ENCODE results near the gene PTGES. TPM values are rescaled to one million over a fixed set of nuclear protein-coding genes. Genes with fewer than 3 reads are reported as not detected.
"Not testable (repeated sequence)": the region's sequence is repeated elsewhere in the genome, so short reads cannot be mapped to it uniquely, and the experiment has no call there.

The PTGES gene
- total RNA-seq, 1 donor from 2014 or later, result 1.9 TPM

- DNase-seq, result no peak
- TF ChIP-seq, protein P1, sequence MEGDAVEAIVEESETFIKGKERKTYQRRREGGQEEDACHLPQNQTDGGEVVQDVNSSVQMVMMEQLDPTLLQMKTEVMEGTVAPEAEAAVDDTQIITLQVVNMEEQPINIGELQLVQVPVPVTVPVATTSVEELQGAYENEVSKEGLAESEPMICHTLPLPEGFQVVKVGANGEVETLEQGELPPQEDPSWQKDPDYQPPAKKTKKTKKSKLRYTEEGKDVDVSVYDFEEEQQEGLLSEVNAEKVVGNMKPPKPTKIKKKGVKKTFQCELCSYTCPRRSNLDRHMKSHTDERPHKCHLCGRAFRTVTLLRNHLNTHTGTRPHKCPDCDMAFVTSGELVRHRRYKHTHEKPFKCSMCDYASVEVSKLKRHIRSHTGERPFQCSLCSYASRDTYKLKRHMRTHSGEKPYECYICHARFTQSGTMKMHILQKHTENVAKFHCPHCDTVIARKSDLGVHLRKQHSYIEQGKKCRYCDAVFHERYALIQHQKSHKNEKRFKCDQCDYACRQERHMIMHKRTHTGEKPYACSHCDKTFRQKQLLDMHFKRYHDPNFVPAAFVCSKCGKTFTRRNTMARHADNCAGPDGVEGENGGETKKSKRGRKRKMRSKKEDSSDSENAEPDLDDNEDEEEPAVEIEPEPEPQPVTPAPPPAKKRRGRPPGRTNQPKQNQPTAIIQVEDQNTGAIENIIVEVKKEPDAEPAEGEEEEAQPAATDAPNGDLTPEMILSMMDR (IDR thresholded peaks at IDR 0.05; ENCODE audit: borderline replicate concordance), result no peak
- no peaks in the 10 kb centered on the region for H3K4me1 ChIP-seq
- H3K36me3 ChIP-seq, result no peaks in the 10 kb centered on the region
- intact Hi-C loops (cut with micrococcal nuclease), result no loop called here
- H3K4me3 ChIP-seq, result no peak overlapping the region
- H3K27ac ChIP-seq (replicated peaks), result no peak overlapping the region
- H3K27me3 ChIP-seq (ENCODE audit: low read depth), result no peaks in the 10 kb centered on the region
- H3K9me3 ChIP-seq (replicated peaks), result no peaks in the 10 kb centered on the region
Measured at GRCh38 chr9:129768486-129768885, 15.6 kb upstream of the PTGES start.

GRCh38 chr9:129765764-129766317, 13.0 kb upstream of the PTGES start:
- intact Hi-C loops (cut with micrococcal nuclease), result no loop called here
- Histone ChIP-seq H3K4me3 (no peak overlapping the region), H3K27me3 (ENCODE audit: low read depth) (no peaks in the 10 kb centered on the region), H3K4me1 (peaks cover 6% of the 10 kb centered on the region), H3K36me3 (no peaks in the 10 kb centered on the region), H3K9me3 (replicated peaks) (no peaks in the 10 kb centered on the region), H3K27ac (replicated peaks) (no peak overlapping the region)
- no peak for DNase-seq
- TF ChIP-seq, protein P1 (IDR thresholded peaks at IDR 0.05; ENCODE audit: borderline replicate concordance), result no peak

DNA sequence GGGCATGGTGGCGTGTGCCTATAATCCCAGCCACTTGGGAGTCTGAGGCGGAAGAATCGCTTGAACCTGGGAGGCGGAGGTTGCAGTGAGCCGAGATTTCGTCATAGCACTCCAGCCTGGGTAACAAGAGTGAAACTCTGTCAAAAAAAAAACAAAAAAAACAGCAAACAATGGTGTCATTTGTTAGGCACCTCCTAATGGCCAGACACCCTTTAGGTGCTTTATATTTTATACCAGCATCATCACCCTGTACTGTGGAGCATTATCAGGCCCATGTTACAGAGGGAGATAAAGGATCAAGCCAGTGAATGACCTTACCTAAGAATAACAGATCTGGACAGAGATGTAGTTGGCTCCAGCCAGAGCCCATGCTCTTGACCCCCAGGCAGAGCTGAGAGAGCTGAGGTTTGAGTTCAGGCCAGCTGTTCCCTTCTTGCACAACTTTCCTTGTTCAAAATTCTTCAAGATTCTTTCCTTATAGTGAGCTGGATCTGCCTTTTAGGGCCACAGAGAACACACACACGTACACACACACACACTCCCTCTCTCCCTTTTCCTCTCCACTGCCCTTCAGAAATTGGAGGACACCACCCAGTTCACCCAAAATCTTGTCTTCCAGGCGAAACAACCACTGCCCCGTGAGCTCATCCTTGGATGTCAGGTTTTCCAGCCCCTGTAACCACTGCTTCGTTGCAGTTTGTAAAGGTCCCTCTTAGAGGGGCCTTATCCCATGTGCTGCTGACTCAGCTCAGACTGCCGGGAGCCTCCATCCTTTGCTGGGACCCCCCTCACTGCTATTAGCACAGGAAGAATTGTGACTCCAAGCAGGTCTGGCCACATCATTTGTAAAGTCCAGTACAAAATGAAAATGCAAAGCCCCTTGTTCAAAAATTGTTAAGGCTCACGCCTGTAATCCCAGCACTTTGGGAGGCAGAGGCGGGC, 10.4 kb upstream of the PTGES start:
- H3K36me3 ChIP-seq, result no peaks in the 10 kb centered on the region
- no peak overlapping the region for H3K4me3 ChIP-seq
- peak overlapping the region; percentile 80 for H3K27ac ChIP-seq (replicated peaks)
- TF ChIP-seq, protein P1 (IDR thresholded peaks at IDR 0.05; ENCODE audit: borderline replicate concordance), result no peak
- intact Hi-C loops (cut with micrococcal nuclease), result no loop called here
- no peaks in the 10 kb centered on the region for H3K9me3 ChIP-seq (replicated peaks)
- H3K27me3 ChIP-seq (ENCODE audit: low read depth), result no peaks in the 10 kb centered on the region
- peaks cover 18% of the 10 kb centered on the region for H3K4me1 ChIP-seq
- DNase-seq, result peak; percentile 28

DNA sequence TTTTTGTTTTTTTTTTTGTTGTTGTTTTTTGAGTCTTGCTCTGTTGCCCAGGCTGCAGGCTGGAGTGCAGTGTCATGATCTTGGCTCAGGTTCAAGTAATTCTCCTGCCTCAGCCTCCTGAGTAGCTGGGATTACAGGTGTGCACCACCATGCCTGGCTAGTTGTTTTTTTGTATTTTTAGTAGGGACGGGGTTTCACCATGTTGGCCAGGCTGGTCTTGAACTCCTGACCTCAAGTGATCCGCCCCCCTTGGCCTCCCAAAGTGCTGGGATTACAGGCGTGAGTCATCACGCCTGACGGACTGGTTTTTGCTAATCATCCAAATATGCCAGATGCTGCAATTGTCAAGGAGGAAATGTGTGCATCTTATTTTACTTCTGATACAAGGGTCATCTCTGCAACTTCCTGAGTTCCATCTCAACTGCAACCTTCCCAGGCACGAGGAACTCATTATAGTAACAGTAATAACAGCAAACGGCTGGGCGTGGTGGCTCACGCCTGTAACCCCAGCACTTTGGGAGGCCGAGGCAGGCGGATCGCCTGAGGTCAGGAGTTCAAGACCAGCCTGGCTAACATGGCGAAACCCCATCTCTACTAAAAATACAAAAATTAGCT, 9.6 kb upstream of the PTGES start:
- H3K9me3 ChIP-seq (replicated peaks); intact Hi-C loops (cut with micrococcal nuclease): not testable (repeated sequence)
- DNase-seq, result peak; percentile 19

DNA sequence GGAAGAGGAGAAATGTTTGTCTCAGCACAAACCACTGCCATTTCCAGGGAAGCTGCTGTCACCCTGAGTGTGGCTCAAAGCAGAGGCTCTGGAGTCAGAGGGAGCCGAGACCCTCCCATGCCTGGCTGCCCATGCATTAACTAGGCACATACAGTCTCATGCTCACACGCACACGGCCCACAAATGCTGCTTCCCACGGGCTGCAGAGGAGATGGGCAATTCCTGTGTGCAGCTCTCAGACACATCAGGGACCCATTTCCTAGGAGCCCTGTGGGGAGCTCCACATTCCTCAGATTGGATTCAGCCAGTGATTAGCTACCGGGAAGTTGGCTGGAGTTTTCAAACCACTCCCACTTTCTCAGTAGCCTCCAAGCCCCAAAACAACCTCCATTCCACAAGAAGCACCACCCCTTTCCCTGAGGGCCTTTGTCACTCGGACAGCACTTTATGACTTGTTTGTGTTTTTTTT, 9.1 kb upstream of the PTGES start:
- no peak for DNase-seq
- Histone ChIP-seq H3K27ac (replicated peaks) (peak overlapping the region; percentile 80), H3K4me3 (no peak overlapping the region), H3K9me3 (replicated peaks) (no peaks in the 10 kb centered on the region), H3K36me3 (no peaks in the 10 kb centered on the region), H3K27me3 (ENCODE audit: low read depth) (no peaks in the 10 kb centered on the region), H3K4me1 (peaks cover 18% of the 10 kb centered on the region)
- TF ChIP-seq, protein P1 (IDR thresholded peaks at IDR 0.05; ENCODE audit: borderline replicate concordance), result no peak
- intact Hi-C loops (cut with micrococcal nuclease), result no loop called here

More for the DNA sequence above, 9.6 kb upstream of the PTGES start:
- peaks cover 18% of the 10 kb centered on the region for H3K4me1 ChIP-seq
- not testable (repeated sequence) for H3K36me3 ChIP-seq; H3K27me3 ChIP-seq (ENCODE audit: low read depth); H3K4me3 ChIP-seq
- peak overlapping the region; percentile 80 for H3K27ac ChIP-seq (replicated peaks)

Data from left ventricle myocardium inferior (tissue), 1 donor.